ENCODE data around the gene TNS1.
A peak's percentile ranks its signal among the peaks of the same experiment; 100 is the strongest.

Gene TNS1

DNA sequence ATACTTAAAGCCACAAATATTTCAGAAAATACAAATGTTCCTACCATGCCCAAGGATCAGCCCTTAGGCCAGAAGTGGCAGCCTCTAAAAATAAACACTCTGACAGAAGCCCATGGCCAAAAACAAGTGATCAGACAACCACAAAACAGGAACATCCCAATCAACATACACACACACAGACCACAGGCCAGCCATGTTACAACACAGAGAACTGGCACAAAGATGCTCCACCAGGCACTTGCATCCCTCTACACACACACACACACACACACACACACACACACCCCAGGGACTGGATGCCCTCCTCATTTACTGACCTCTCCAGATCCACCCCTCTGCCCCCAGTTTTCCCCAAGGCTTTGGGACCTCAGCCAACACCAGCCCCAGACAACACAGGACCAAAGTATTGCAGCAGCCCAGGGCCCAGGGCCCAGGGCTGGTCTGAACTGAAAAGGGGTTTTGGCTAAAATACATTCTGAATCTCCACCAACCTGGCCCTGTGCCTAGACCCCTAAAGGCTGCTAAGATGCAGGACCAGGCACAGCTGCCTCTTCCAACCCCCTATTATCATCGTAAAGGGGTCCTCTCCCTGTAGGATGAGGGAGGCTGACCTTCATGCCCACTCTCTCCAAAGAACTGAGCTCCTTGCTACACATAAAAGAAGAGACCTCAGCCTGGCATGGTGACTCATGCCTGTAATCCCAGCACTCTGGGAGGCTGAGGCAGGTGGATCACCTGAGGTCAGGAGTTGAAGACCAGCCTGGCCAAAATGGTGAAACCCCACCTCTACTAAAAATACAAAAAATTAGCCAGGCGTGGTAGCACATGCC, 151.4 kb downstream of the TNS1 start:
- DNase-seq (ENCODE audit: low spot score) = no peak

DNA sequence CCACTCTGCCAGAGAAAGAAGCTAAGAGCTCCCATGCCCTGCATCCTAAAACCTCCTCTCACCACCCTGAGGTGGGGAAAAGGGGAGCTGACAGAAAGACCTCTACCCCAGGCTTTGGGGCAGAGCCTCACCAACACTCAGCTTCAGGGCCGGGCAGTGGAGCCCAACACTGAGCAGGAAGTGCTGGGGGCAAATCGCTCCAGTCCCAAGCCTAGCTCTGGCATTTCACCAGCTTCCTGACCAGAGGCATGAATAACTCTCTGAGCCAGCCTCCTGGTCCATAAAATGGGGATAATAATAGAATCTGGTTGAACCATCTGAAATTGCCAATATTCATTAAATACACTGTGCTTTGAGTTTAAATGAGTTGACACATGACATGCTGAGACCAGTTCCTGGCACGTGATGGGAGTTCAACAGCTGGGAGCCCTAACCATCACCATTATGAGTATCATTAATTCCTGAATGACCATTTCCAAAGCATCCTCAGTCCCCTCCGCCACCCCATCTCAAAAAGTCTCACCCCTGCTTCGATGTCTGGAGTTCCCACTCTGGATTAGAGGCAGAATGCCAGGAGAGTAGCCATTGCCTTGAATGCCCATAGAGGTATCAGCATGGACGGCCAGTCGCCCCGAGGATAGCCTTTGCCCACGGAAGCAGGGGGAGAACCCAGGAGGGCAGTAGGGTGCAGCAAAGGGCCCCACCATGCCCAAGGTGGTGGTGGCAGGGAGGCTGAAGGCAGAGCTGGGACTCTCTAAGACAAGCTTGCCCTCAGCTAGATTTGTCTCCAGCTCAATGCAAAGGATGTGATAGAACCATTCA, 153.4 kb downstream of the TNS1 start:
- DNase-seq (ENCODE audit: low spot score) = no peak

DNA sequence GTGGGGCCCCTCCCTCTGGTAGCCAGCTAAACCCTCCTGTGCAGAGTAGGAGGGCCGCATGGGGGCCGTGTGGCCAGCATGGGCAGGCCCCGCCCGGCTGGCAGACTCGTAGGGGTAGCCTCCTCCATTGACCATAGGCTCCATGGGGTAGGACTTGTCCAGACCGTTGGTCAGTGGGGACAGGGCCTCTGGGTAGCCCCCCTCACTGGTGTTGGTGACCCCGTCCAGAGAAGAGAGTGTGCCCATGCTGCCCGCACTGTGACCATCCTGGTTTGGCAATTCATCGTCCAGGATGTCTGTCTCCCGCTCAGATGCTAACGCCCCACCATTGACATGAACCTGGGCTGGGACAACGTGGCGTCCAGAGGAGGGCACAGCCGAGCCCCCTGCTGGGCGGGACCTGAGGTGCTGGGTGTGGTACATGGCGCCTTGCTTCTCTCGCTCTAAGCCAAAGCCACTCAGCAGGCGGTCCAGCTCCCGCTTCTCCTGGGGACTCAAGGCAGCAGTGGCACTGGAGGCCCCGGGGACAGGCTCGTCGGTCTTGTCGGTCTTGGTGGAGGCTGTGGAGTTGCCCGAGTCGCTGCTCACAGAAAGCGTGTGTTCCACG, 154.3 kb downstream of the TNS1 start:
- no peak for DNase-seq (ENCODE audit: low spot score)

DNA sequence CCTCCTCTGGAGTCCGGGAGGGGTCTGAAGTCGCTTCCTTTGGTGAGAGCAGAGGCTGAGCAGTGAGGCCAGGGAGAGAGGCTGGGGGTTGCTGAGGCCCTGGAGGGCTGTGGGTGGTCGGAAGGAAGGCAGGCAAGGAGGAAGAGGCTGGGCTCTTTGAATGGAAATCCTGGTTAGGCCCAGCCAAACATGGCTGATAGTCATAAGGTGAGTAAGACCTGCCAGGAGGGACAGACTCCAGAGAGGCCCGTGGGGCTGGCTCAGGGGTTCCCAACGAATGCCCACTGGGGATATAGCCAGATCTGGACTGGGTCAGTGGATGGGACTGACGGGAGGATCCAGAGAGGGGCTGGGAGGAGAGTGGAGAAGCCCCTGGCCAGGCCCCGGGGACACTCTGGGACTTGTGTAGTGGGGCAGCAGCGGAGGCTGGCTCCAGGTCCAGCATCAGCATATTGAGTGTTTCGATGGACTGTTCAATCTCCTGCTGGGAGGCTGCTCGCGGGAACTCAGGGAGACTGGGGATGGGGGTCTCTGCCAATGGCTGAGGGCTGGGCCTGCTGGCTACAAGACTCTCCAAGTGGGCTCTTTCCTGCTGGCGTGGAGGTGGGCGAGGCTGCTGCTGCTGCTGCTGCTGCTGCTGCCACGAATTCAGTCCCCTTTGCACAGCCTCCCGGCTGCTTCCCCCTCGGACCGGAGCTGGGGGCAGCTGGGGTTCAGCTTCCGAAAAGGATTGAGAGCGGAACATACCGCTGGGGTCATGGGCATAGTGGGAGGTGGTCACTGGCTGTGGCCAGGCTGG, 155.0 kb downstream of the TNS1 start:
- DNase-seq (ENCODE audit: low spot score) = no peak

DNA sequence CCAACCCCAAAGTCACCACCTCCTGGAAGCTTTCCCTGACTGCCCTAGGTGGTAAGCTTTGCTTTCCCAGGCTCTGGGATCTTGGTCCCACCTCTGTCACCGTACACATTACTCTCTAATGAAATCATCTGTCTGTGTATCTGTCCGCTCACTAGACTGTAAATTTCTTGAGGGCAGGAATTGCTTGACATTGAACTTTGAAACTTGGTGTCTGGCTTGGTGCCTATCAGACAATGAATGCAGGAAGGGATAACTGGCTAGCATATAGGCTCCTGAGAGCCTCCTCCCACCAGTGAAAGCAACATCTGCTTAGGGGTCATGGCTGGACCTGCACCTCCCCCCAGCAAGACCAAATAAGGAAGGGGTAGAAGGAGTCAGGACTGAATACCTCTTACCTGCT, 155.7 kb downstream of the TNS1 start:
- no peak for DNase-seq (ENCODE audit: low spot score)

DNA sequence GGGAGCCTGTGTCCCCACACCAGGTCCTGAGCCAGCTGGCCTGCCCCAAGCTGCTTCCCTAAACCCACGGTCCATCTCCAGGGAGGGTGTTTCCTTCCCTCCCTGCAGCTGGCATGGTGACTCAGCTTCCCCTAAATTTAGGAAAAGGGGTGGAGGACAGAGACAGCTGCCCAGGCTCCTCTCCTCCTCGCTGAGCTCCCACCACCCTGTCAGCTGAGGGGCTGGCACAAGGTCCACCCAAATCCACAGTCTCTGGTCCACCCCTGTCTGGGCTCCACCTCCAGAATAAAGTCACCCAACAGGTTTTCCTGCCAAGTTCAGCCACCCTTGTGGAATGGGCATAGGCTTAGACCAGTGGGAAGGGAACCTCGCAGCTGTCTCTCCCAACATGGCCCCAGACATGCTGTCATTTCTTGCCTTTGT, 156.5 kb downstream of the TNS1 start:
- DNase-seq (ENCODE audit: low spot score) = no peak

DNA sequence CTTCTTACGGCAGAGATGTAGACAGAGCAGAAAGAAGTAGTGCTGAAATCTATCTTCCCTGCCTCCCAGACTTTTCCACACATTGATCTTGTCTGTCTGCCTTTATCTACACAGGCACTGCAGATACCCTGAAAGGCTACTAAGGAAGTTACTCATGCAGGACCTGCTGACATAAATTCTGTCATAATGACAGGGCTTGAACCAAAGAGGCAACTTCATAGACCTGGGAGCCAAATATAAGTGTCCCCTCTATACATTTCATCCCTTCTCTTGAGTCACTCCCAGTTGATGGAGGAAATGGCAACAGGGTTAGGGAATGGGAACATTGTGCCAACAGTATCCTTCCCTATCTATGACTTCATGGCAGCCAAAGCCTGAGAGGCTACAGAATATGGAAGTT, 157.5 kb downstream of the TNS1 start:
- DNase-seq (ENCODE audit: low spot score) = no peak

DNA sequence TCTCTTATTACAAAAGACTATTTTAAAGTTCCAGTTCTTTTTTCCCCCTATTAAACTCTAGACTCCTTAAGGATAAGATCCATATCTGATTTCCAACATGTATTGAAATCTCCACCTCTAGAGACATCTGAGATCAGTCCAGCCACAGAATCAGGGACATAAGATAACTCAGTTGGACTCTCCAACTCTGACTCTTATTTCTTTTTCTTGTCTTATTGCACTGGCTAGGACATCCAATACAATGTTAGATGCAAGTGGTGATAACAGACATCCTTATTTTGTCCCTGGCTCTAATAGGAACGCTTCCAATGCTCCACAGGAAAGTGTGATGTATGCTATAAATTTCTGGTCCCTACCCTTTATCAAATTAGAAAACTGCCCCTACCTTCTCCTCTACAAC, 158.1 kb downstream of the TNS1 start:
- no peak for DNase-seq (ENCODE audit: low spot score)

DNA sequence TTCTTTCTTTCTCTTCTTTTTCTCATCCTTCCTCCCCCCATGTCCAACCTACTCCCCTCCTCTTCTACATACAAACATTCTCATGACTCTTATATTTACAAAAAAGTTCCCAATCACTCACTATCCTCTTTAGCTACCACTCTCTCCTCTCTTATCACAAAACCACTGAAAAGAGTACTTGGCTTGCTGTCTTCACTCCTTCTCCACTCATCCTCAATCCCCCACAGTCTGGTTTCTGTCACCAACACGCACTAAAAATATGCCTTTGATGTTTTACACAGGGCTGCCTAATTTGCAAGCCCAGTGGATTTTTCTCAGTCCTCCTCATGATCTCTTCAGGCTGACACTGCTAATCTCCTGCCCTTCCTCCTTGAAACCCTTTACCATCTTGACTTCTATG, 159.5 kb downstream of the TNS1 start:
- DNase-seq (ENCODE audit: low spot score) = no peak

DNA sequence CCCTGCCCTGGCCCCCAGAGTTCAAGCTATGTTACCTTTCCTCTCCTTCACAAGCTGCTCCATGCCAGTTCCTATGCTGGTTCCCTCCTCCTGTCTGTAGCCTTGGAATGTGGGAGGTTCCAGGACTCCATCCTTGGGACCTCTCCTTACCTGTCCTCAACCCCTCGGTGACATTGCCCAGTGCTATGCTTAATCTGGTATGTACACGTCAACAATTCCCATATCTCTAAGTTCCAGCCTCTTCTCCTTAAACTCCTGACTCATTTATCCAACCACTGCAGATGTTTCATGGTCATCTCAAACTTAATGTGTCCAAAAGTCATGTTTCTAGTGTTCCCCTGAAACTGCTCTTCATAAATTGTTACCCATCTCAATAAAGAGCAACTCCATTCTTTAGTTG, 160.8 kb downstream of the TNS1 start:
- no peak for DNase-seq (ENCODE audit: low spot score)

DNA sequence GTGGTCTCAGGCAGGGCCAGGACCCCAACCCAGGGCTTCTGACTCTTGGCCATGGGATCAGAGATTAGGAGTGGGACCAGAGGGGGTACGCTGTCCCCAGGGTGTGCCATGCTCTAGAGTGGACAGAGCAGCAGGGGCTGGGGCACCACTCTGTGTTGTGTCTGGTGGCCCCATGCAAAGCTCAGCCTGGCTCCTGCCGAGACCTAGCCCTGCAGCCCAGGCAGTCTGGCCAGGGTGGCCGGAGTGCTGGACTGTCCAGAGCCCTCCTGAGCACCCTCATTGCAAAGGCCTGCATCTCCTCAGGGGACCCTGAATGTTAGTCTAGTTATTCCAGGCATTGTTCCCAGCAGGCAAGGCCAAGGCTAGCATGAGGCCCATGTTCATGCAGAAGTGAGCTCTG, 162.3 kb downstream of the TNS1 start:
- no peak for DNase-seq (ENCODE audit: low spot score)

DNA sequence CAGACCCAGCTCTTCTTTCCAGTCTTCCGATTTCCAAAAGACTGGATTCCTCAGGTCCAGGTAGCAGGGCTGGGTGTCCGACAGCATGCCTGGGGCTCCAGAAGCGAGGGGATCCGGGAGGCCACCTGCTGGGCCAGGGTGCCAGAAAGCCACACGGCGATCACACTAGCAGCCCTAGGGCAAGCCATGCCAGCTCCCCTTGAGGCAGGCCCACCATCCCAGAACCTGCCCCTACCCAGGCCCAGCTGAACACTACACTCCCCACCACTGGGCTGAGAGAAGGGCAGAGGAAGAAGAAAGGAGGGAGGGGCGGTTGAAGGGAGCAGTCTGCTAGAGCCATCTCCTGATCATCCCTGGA, 163.1 kb downstream of the TNS1 start:
- no peak for DNase-seq (ENCODE audit: low spot score)

DNA sequence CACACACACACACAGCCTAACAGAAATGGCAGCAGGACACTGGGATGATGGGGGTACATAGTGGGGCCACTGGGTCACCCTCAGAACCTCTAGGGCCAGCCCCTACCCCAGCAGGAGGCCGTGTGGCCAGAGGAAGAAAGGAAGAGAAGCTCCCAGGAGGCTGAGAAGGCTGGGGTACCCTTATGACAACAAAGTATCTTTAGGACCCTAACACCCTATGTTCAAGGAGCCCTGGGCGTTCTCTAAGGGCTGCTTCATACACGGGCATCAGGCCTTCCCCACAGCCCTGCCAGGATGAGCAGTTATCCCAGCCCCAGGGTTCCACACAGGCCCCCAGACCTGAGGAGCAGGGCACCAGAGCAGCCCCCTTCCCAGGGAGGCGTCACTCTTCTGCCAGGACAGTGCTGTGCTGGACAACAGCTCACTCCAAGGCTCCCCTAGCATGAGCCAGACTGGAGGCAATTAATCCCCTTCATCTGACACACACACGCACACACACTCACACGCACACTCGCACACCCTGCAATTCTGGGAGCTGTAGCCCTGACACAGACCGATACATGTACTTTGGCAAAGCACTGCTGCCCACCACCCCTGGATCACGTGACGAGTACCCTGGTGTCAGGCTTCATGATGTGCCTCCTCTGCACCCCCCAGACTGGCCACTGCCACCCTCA, 163.6 kb downstream of the TNS1 start:
- no peak for DNase-seq (ENCODE audit: low spot score)

DNA sequence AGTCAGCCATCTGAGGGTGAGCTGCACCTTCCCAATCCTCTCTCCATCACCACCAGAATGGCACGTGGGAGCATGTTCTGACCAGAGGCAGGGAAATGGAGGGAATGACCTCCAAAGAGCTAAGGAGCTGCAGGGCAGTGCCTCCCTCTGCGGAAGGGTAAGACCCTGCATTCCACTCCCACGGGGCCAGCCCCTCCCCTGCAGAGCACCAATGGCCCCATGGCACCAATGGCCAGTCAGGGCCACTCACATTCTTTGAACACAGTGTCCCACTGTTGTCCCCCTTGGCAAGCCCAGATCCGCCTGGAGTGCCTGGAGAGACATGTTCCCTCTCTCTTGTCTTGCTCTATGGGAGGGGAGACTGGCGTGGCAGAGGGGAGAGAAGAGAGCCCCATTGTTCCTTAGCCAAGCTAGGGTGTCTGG, 164.4 kb downstream of the TNS1 start:
- DNase-seq (ENCODE audit: low spot score) = no peak

DNA sequence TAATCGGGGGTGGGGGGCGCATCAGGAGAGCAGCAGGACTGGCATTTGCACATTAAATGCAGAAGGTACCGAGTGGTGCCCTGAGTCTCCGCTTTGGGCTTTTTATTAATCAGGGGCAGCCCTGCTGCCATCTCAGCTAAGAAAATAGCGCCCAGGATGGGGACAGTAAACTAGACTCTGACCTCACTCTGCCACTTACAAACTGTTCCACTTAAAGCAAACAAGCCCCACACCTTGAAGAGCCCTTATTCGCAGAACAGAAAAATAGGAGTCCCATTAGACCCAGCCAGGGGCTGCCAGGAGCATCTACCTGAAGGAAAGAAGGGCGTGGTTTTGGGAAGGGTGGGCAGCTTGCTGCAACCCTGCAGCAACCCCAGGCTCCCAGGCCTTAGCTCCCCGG, 165.3 kb downstream of the TNS1 start:
- DNase-seq (ENCODE audit: low spot score) = no peak

DNA sequence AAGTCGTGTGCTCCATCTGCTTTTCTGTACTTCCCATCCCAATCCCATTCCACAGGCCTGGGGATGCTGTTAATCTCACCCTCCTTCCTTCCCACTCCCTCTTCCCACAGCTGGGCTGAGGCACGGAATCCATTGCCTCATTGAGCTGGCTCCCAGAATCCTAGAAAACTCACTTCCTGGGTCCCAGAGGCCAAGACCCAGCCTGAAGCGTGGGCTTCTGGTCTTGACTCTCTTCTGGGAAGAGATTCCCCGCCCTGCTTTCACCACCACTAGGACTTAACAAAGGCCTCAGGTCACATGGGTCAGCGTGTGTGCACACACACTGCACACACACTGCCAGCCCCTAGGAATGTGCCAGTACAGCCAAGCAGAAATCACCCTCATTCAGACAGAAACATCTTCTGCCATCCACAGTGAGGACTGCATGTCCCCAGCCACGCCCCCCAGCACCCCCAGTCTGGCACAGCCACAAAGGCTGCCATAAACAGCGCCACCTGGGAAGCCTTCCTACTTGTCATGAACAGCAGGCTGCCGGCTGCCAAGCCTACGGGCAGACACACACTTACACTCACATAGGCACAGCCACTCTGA, 165.8 kb downstream of the TNS1 start:
- peak; percentile 60 for DNase-seq (ENCODE audit: low spot score)

DNA sequence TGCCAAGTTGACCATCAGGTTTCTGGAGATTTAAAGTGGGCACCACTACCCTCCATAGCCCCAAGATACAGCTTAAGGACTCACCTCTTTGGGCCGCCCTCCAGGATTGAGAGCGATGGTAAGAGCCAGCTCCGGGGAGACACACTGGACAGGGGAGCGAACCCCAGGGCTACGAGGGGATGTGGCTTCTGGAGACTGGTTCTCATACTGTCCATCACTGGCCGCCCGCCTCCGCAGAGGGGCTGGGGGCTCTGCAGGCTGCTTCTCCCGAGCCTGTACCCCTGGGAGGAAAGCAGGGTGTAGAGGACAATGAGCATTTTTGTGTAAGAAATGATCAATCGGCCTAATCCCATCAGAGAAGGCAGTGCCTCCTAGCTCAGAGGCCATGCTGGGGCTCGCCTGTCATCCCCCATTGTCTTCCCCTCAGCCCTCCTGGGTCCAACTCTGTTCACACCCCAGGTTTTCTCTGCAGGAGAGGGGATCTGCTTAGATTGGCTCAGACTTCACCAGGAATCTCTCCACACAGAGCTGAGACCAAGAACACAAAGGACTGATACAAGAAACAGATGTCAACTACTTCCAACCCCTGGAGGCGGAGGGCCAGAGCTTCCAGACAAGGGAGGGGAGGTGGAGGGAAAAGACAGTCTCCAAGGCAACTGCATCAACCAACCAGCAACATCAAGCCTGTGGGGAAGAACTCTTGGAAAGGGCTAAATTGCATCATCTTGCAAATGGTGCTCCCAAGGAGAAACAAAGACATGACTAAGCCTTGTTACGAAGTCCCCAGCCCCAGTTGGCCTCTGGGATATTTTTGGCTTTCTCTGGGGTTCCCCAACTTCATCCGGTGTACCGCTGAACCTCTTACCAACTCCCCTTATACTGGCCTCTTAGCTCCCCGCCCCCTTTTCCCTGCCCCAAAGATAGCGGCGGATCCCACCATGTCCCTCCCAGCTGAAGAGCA, 166.6 kb downstream of the TNS1 start:
- DNase-seq (ENCODE audit: low spot score) = peak; percentile 81

DNA sequence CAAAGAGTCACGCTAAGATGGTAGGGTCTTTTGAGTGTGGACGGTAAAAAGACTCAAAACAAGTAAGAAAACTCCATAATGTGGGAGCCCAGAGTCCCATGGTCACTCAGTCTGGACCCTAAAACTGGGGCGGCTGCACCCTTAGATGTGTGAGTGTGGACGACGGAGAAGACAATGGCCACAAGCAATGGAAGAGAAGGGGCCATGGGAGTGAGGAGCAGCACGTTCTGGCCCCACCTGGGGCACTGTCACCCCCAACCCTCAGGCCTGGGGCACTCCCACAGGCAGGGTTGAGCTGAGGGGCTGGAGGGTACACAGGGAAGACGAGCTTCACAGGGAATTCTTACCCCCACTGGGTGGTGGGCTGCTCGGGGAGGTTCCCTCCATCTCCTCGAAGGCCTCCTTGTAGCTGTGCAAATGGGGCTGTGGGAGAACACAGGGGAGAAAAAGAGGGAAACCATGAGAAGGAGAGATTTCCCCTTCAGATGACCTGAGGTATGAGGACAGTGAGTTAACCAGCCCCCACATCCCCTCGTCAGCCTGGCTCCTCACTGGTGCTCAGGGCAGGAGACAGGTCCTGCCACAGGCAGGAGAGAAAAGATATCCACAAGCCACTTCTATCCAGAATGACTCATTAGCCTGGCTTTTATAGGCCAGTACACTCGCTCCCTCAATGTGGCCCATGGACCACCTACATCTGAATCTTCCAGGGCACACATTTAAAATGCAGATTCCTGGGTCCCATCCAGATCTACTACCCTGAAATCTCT, 167.9 kb downstream of the TNS1 start:
- DNase-seq (ENCODE audit: low spot score) = no peak

DNA sequence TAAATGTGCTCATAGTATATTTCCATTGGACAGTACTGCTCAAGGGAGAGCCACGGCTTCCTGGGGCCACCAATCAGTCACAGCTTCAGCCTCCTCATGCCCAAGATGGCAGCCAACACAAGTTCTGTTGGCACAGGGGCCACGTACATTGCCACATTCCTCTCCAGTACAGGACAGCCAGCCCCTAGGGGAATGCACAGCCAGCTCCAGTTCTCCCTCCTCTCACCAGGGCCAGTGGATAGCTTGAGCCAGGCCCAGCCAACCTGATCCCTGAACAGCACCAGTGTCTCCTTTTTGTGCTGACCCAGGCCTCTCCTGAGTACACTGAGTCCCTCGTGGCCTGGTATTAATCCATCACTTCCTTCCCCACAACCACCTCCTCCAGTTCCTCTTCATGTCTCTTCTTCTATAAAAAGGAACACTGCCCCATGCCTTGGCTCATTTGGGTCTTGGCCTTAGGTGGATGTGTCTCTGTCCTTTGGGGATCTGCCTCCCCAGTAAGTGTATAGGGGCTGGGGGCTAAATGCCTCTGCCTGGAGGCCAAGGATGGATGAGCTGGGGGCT, 168.7 kb downstream of the TNS1 start:
- DNase-seq (ENCODE audit: low spot score) = no peak

Data from ecto neural progenitor cell (in vitro differentiated cells).